K562 (cell line): Measurements from ENCODE around the gene CTNNA3.

Experiments used
- EZH2 ChIP-seq: IDR thresholded peaks from 2 replicates; pipeline ENCODE4 v1.6.1; 2012; ENCODE audit warnings: low read depth, mild to moderate bottlenecking, inconsistent platforms, low read length, borderline replicate concordance
- POLR2A ChIP-seq: fragments of 450-650 bp; conservative IDR thresholded peaks from 2 replicates; pipeline ENCODE4 v1.6.1; 2016
- SMARCA5 ChIP-seq: fragments of 450-650 bp; IDR thresholded peaks from 2 replicates; pipeline ENCODE4 v1.6.1; 2016
- ZNF263 ChIP-seq: sonication (generic); formaldehyde crosslinking; IDR thresholded peaks from 2 replicates; pipeline ENCODE4 v1.8.0; 2022; ENCODE audit warnings: mild to moderate bottlenecking, missing genetic modification reagents, borderline replicate concordance
- TF ChIP-seq, protein P1 (sequence below): sonication (generic); formaldehyde crosslinking; IDR thresholded peaks from 2 replicates; pipeline ENCODE4 v1.8.1; 2023; ENCODE audit warnings: mild to moderate bottlenecking, missing genetic modification reagents
- TF ChIP-seq, protein P2 (sequence below): sonication (generic); formaldehyde crosslinking; IDR thresholded peaks from 2 replicates; pipeline ENCODE4 v1.8.0; 2023; ENCODE audit warnings: mild to moderate bottlenecking, missing genetic modification reagents

- TF ChIP-seq SMARCA5 (no peak), ZNF263 (CRISPR knock-in tag) (no peak), EZH2 (no peak), POLR2A (no peak)
- TF ChIP-seq, protein P1, sequence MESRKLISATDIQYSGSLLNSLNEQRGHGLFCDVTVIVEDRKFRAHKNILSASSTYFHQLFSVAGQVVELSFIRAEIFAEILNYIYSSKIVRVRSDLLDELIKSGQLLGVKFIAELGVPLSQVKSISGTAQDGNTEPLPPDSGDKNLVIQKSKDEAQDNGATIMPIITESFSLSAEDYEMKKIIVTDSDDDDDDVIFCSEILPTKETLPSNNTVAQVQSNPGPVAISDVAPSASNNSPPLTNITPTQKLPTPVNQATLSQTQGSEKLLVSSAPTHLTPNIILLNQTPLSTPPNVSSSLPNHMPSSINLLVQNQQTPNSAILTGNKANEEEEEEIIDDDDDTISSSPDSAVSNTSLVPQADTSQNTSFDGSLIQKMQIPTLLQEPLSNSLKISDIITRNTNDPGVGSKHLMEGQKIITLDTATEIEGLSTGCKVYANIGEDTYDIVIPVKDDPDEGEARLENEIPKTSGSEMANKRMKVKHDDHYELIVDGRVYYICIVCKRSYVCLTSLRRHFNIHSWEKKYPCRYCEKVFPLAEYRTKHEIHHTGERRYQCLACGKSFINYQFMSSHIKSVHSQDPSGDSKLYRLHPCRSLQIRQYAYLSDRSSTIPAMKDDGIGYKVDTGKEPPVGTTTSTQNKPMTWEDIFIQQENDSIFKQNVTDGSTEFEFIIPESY, result no peak
- TF ChIP-seq, protein P2, sequence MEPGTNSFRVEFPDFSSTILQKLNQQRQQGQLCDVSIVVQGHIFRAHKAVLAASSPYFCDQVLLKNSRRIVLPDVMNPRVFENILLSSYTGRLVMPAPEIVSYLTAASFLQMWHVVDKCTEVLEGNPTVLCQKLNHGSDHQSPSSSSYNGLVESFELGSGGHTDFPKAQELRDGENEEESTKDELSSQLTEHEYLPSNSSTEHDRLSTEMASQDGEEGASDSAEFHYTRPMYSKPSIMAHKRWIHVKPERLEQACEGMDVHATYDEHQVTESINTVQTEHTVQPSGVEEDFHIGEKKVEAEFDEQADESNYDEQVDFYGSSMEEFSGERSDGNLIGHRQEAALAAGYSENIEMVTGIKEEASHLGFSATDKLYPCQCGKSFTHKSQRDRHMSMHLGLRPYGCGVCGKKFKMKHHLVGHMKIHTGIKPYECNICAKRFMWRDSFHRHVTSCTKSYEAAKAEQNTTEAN, result no peak
Measured at GRCh38 chr10:66209025-66209424, 1487.0 kb downstream of the CTNNA3 start.
